Thyroid gland (tissue), 4 donors: ENCODE results near the gene ARHGAP10.
A peak's percentile ranks its signal among the peaks of the same experiment; 100 is the strongest.

Source experiments
- POLR2A ChIP-seq, 2 donors: fragments of 450-650 bp; IDR thresholded peaks; one replicate each; pipeline ENCODE4 v1.6.1; 2017; ENCODE audit warnings: antibody characterized with exemption in 2 of 2, mild to moderate bottlenecking in 2 of 2, moderate library complexity in 1 of 2
- TF ChIP-seq, protein P1 (sequence below), 6 experiments: fragments of 200-600 bp in 3 of 6; fragments of 450-650 bp in 3 of 6; sonication (generic) in 3 of 6; IDR thresholded peaks; one replicate each; pipeline ENCODE4 v1.5.1; 2016 to 2019; ENCODE audit warnings: antibody characterized with exemption in 6 of 6, mild to moderate bottlenecking in 2 of 6, inconsistent platforms in 1 of 6, moderate library complexity in 1 of 6

DNA sequence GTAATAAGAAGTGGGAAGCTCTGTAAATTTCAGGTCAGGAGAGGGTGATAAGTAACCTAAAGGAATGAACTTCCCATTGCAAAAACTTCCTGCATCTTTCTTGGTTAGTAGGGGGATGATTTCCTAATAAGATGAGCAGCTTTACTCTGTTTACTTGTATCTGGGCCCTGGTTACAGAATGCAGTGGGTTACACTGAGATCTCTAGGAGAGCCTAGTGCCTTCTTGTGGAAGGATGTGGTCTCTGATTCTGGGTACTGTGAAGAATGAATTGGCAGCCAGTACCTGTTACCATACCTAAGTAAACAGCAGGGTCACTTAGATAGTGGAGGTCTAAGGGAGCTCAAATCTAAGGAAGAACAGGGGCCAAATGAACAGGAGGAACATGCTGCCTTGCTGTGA lies 320.6 kb downstream of the ARHGAP10 start:
- TF ChIP-seq, protein P1, sequence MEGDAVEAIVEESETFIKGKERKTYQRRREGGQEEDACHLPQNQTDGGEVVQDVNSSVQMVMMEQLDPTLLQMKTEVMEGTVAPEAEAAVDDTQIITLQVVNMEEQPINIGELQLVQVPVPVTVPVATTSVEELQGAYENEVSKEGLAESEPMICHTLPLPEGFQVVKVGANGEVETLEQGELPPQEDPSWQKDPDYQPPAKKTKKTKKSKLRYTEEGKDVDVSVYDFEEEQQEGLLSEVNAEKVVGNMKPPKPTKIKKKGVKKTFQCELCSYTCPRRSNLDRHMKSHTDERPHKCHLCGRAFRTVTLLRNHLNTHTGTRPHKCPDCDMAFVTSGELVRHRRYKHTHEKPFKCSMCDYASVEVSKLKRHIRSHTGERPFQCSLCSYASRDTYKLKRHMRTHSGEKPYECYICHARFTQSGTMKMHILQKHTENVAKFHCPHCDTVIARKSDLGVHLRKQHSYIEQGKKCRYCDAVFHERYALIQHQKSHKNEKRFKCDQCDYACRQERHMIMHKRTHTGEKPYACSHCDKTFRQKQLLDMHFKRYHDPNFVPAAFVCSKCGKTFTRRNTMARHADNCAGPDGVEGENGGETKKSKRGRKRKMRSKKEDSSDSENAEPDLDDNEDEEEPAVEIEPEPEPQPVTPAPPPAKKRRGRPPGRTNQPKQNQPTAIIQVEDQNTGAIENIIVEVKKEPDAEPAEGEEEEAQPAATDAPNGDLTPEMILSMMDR (IDR thresholded peaks at IDR 0.05) = peak in 2 of 6 experiments; percentile 4 to 11
- no peak for TF ChIP-seq POLR2A (IDR thresholded peaks at IDR 0.05)
